Measurements from ENCODE around the gene FAM131C.

FAM131C gene

GRCh38 chr1:16072616-16073484 is 601 bp downstream of the FAM131C start:
- H3K4me3 ChIP-seq (ENCODE audit: low read length), result peak overlapping the region; percentile 40
- no peak for DNase-seq (ENCODE audit: low read depth)
- peak; percentile 39 for TF ChIP-seq CTCF (conservative IDR thresholded peaks at IDR 0.05; ENCODE audit: low read depth, low read length)

GRCh38 chr1:16072095-16072494 is 1.4 kb downstream of the FAM131C start:
- DNase-seq (ENCODE audit: low read depth), result no peak
- H3K4me3 ChIP-seq (ENCODE audit: low read length), result no peak overlapping the region
- TF ChIP-seq CTCF (conservative IDR thresholded peaks at IDR 0.05; ENCODE audit: low read depth, low read length), result no peak

- no peak for DNase-seq (ENCODE audit: low read depth)
- TF ChIP-seq CTCF (conservative IDR thresholded peaks at IDR 0.05; ENCODE audit: low read depth, low read length), result no peak
- H3K4me3 ChIP-seq (ENCODE audit: low read length), result no peak overlapping the region
Observed at GRCh38 chr1:16071614-16072013, 1.8 kb downstream of the FAM131C start.

- DNase-seq (ENCODE audit: low read depth), result no peak
- TF ChIP-seq CTCF (conservative IDR thresholded peaks at IDR 0.05; ENCODE audit: low read depth, low read length), result no peak
- H3K4me3 ChIP-seq (ENCODE audit: low read length), result no peak overlapping the region
Observed at GRCh38 chr1:16070640-16071355, 2.7 kb downstream of the FAM131C start.

GRCh38 chr1:16068356-16069270 is 4.8 kb downstream of the FAM131C start:
- DNase-seq (ENCODE audit: low read depth), result no peak
- no peak for TF ChIP-seq CTCF (conservative IDR thresholded peaks at IDR 0.05; ENCODE audit: low read depth, low read length)
- no peak overlapping the region for H3K4me3 ChIP-seq (ENCODE audit: low read length)

- no peak for DNase-seq (ENCODE audit: low read depth)
- TF ChIP-seq CTCF (conservative IDR thresholded peaks at IDR 0.05; ENCODE audit: low read depth, low read length), result no peak
Observed at GRCh38 chr1:16067933-16068332, 5.5 kb downstream of the FAM131C start.

More at GRCh38 chr1:16067933-16068332, 5.5 kb downstream of the FAM131C start:
- no peak overlapping the region for H3K4me3 ChIP-seq (ENCODE audit: low read length)

Measured in retinal pigment epithelial cell (primary cell).